Tibial artery (tissue), 4 donors: Measurements from ENCODE around the gene ARHGAP15.

Experiments
- DNase-seq, 2 donors: peaks; one replicate each; pipeline ENCODE4 v3.0.0-alpha.2; 2019
- H3K27ac ChIP-seq, 2 donors: fragments of 200-600 bp; sonication (generic) in 1 of 2; 1 replicate in 1 of 2; 2 replicates in 1 of 2; pipeline ENCODE4 v1.5.1; 2018 to 2019; ENCODE audit warnings: mild to moderate bottlenecking in 1 of 2
- H3K27me3 ChIP-seq, 2 donors: fragments of 200-600 bp; sonication (generic) in 1 of 2; one replicate each; pipeline versions ENCODE4 v1.5.1 to v1.6.0; 2016 to 2019
- H3K36me3 ChIP-seq, 3 donors: fragments of 200-600 bp; sonication (generic) in 2 of 3; one replicate each; pipeline ENCODE4 v1.5.1; 2016 to 2019; ENCODE audit warnings: mild to moderate bottlenecking in 2 of 3
- H3K4me1 ChIP-seq, 4 donors: fragments of 200-600 bp; sonication (generic) in 2 of 4; 1 replicate in 3 of 4; 2 replicates in 1 of 4; pipeline ENCODE4 v1.5.1; 2016 to 2019
- H3K4me3 ChIP-seq, 2 donors: fragments of 200-600 bp; sonication (generic) in 1 of 2; 1 replicate in 1 of 2; 2 replicates in 1 of 2; pipeline ENCODE4 v1.5.1; 2018 to 2019; ENCODE audit warnings: mild to moderate bottlenecking in 2 of 2
- H3K9me3 ChIP-seq, 3 donors: fragments of 200-600 bp; sonication (generic) in 1 of 3; one replicate each; pipeline ENCODE4 v1.5.1; 2016 to 2019
- intact Hi-C: fragments of 100-400 bp; cut with DNase I; formaldehyde crosslinking; loops from one replicate; pipeline ENCODE4 v1.15.0; 2023; ENCODE audit warnings: low total_unique reads
- TF ChIP-seq, protein P1 (sequence below), 2 experiments: fragments of 200-600 bp in 1 of 2; fragments of 450-650 bp in 1 of 2; IDR thresholded peaks; one replicate each; pipeline ENCODE4 v1.5.1; 2017 to 2019; ENCODE audit warnings: antibody characterized with exemption in 2 of 2, mild to moderate bottlenecking in 1 of 2, moderate library complexity in 1 of 2

The ARHGAP15 gene

DNA sequence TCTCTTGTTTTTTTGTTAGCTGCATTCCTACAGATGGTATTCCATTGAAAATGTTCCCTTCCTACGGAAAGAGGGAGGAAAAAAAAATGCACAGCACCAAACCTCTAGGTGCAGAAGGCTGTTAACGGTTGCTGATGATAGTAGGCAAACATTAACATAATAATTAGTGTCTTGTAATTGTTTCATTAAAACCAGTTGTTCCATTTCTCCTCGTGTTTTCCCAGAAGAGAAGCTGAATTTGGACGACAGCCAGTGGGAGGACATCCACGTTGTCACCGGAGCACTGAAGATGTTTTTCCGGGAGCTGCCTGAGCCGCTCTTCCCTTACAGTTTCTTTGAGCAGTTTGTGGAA lies 494.7 kb downstream of the ARHGAP15 start:
- DNase-seq = no peak
- Histone ChIP-seq H3K27me3 (no peaks in the 10 kb centered on the region), H3K4me1 (no peaks in the 10 kb centered on the region), H3K27ac (no peak overlapping the region), H3K9me3 (no peaks in the 10 kb centered on the region), H3K36me3 (no peaks in the 10 kb centered on the region), H3K4me3 (no peak overlapping the region)
- TF ChIP-seq, protein P1, sequence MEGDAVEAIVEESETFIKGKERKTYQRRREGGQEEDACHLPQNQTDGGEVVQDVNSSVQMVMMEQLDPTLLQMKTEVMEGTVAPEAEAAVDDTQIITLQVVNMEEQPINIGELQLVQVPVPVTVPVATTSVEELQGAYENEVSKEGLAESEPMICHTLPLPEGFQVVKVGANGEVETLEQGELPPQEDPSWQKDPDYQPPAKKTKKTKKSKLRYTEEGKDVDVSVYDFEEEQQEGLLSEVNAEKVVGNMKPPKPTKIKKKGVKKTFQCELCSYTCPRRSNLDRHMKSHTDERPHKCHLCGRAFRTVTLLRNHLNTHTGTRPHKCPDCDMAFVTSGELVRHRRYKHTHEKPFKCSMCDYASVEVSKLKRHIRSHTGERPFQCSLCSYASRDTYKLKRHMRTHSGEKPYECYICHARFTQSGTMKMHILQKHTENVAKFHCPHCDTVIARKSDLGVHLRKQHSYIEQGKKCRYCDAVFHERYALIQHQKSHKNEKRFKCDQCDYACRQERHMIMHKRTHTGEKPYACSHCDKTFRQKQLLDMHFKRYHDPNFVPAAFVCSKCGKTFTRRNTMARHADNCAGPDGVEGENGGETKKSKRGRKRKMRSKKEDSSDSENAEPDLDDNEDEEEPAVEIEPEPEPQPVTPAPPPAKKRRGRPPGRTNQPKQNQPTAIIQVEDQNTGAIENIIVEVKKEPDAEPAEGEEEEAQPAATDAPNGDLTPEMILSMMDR (IDR thresholded peaks at IDR 0.05) = no peak
- intact Hi-C loops = no loop called here

DNA sequence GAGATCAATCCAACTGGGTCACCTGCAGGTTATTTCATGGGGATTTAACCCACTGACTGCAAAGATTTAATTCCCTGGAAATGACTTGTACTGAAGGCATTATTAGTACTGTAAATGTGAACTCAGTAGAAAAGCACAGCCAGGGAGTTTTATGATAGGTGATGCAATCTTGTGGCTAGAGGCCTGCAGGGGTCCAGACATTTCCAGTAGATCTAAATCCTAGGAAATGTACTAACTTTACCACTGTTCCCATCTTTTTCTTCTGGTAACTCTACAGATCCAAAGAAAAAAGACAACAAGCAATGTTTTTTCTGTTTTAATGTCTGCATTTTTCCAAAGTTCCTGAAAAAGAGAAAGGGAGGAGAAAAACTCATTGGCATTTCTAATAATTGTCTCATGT lies 500.1 kb downstream of the ARHGAP15 start:
- no peaks in the 10 kb centered on the region for H3K36me3 ChIP-seq
- no peaks in the 10 kb centered on the region for H3K4me1 ChIP-seq
- TF ChIP-seq, protein P1 (IDR thresholded peaks at IDR 0.05) = no peak
- H3K27ac ChIP-seq = no peak overlapping the region
- intact Hi-C loops = no loop called here
- H3K27me3 ChIP-seq = no peaks in the 10 kb centered on the region
- no peaks in the 10 kb centered on the region for H3K9me3 ChIP-seq
- no peak overlapping the region for H3K4me3 ChIP-seq
- DNase-seq = no peak

DNA sequence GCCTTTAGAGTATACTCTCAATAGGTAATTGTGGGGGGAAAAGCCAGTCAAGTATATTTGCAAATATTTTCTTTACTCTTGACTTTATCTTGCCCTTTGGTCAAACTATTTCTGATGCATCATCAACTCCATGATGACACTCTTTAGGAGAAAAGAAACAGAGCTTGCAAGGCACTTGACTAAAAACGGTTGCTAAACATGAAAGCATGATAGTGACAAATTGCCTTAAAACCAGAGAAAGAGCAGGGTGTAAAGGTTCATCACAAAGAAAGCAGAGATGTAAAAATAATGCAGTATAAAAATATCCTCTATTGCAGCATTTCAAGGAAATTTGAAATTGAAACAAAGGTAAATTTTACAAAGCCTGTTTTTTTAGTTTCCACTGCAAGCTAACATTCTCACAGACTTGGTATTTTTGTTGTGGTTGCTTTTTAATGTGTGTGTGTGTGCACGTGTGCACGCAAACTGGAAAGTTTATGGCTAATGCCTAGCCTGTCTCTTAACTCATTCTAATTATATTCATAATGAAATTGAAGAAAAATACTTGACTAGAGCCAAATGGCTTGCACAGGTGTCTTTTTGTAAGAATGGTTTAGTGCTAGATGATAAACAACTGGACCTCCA lies 503.6 kb downstream of the ARHGAP15 start:
- no peak for DNase-seq
- Histone ChIP-seq H3K36me3 (no peaks in the 10 kb centered on the region), H3K9me3 (peaks cover 0 to 7% (median 0%) of the 10 kb centered on the region in 3 donors), H3K4me3 (no peak overlapping the region), H3K27me3 (no peaks in the 10 kb centered on the region), H3K4me1 (no peaks in the 10 kb centered on the region), H3K27ac (no peak overlapping the region)
- TF ChIP-seq, protein P1 (IDR thresholded peaks at IDR 0.05) = no peak
- intact Hi-C loops = no loop called here

DNA sequence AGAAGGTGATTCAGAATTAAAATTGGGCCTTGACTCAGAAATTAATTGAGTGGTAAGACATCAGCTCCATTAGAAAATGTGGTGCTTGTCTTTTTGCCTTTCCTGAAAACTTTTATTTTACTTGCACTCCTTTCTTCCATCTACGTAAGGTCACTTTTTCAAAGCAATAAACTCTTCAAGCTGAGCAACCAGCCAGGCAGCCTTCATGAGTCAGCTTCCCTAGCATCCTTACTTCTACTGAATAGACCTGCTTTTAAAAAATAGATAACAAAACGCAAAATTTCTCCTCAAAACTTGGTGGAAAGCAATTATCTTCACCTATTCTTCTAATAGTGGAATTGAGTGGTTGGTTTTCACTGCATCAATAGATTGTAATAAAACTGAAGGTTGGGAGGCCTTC lies 504.2 kb downstream of the ARHGAP15 start:
- H3K27ac ChIP-seq = no peak overlapping the region

DNA sequence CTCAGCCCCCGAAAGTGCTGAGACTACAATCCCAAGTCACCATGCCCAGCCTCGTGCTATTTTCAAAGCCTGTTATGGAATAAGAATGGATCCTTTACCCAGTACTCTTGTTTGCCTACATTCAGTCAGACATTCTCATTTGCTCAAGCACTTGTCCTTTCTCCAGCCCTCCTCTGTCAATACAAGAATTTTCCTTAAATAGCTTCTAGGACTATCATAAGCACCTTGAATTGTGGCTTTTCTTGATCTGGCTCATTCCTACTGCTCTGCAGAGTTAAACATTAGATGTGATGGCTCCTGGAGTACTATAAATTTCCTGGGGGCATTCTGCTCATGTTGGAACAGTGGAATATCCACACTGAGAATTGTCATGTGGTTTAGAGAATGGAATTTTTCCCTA lies 506.1 kb downstream of the ARHGAP15 start:
- intact Hi-C loops = no loop called here
- Histone ChIP-seq H3K9me3 (peaks cover 0 to 7% (median 0%) of the 10 kb centered on the region in 3 donors), H3K36me3 (no peaks in the 10 kb centered on the region), H3K27ac (no peak overlapping the region), H3K27me3 (no peaks in the 10 kb centered on the region), H3K4me1 (no peaks in the 10 kb centered on the region), H3K4me3 (no peak overlapping the region)
- TF ChIP-seq, protein P1 (IDR thresholded peaks at IDR 0.05) = no peak
- DNase-seq = no peak

More for the DNA sequence above, 504.2 kb downstream of the ARHGAP15 start:
- intact Hi-C loops = no loop called here
- Histone ChIP-seq H3K36me3 (no peaks in the 10 kb centered on the region), H3K4me3 (no peak overlapping the region), H3K27me3 (no peaks in the 10 kb centered on the region), H3K4me1 (no peaks in the 10 kb centered on the region), H3K9me3 (peaks cover 0 to 7% (median 0%) of the 10 kb centered on the region in 3 donors)
- DNase-seq = no peak
- TF ChIP-seq, protein P1 (IDR thresholded peaks at IDR 0.05) = no peak

DNA sequence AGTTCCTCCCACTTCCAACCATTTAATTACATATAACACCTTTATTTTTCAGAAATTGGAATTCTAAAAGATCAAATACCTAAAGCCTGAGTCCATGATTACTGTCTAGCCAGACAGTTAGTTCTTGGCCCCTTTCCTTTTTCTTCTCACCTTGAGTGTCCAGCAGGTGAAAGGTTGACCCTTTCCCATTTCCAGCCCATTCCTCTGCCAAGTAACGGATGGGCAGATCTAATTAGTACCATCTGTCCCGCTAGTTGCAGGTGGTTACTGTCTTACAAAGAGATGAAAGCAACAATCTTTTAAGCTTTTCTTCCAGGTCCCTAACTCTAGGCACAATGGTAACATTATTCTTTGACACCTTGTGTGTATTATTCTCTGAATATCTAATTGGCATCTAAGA lies 506.7 kb downstream of the ARHGAP15 start:
- Histone ChIP-seq H3K27ac (no peak overlapping the region), H3K27me3 (no peaks in the 10 kb centered on the region), H3K9me3 (peaks cover 0 to 7% (median 0%) of the 10 kb centered on the region in 3 donors), H3K4me1 (no peaks in the 10 kb centered on the region), H3K36me3 (no peaks in the 10 kb centered on the region), H3K4me3 (no peak overlapping the region)
- TF ChIP-seq, protein P1 (IDR thresholded peaks at IDR 0.05) = no peak
- intact Hi-C loops = no loop called here
- DNase-seq = no peak
